GM18511 (cell line): ENCODE data around the gene TENT5A.
"Not testable (repeated sequence)": the region's sequence is repeated elsewhere in the genome, so short reads cannot be mapped to it uniquely, and the experiment has no call there.

Source experiments
- ATAC-seq: cut with Tn5 transposase; IDR thresholded peaks from one replicate; pipeline ENCODE4 v1.9.1; 2021; ENCODE audit warnings: mild to moderate bottlenecking, moderate library complexity; ENCODE audit not compliant: unreplicated experiment

The TENT5A gene

DNA sequence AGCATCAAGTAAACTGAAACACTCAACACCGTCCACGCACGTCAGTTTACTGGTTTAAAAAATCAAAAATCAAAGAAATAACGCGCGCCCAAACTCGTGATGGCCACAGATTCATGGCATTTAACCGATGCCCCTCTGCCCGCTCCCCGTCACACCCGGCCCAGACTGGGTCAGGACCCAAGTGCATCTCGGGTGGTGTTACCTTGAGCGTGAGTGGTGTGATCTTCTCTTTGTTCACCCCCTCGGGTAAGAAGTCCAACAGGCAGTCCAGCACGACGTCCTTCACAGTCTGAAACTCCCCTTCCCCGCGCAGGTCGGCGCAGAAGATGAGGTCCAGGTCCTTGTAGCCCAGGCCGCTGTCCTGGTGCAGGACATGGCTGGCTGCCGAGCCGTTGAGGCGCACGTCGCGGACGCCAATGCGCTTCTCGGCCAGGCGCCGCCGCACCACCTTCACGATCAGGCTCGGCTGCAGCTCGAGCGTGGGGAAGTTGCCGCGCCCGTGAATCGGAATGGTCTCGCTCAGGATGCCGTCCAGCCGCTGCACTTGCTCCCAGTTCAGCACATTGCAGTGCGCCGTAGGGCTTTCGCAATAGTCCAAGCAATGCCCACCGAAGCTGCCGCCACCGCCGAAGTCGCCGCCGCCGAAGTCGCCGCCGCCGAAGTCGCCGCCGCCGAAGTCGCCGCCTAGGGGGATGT, 945 bp downstream of the TENT5A start:
- peak; percentile 2 for ATAC-seq

DNA sequence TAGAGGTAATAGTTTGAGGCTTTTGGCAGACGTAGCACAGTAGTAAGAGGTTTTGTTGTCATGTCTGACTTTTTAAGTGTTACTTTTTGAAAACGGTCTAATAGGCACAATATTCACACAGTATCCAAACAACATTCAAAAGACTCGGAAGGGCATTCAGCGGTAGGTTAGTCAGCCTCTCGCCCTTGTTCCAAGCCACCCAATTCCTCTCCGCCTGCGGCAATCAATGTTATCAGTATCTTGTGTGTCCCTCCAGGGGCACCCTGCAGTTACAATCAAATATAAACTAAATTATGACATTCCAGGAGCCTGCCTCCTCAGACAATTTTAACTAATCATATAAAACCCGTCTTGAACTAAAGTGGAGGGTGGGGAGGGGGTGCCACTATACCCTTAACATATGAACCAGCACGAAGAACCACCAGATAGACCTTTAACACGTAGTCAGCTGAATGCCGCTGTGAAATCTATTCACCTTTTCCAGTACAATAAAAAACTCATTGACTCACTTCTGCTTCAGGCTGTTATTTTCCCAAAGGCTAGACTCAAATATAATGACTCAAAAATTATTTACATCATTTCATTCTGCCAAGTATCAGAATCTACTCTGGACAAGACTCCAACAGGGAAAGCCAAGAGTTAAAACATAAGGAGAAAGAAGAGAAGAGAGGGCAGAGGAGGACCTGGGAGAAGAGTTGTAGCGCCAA, 1.6 kb downstream of the TENT5A start:
- ATAC-seq = no peak

DNA sequence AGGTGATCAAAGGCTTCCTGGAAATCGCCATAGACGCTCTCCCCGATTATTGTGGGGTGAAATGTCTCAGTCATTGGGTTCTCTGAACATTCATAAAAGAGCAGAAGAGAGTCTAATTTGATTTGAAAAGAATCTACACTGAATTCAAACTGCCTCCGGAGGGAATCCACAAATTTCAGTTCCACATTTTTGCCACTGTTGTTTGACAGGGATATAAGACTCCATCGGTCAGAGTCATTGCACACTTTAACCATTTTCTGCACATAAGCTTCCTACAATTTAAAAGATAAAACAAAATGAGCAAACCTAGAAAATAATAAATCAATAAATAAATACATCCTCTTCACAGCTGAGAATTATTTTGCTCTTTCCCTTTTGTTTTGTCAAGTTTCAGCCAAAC, 2.3 kb downstream of the TENT5A start:
- ATAC-seq = no peak

DNA sequence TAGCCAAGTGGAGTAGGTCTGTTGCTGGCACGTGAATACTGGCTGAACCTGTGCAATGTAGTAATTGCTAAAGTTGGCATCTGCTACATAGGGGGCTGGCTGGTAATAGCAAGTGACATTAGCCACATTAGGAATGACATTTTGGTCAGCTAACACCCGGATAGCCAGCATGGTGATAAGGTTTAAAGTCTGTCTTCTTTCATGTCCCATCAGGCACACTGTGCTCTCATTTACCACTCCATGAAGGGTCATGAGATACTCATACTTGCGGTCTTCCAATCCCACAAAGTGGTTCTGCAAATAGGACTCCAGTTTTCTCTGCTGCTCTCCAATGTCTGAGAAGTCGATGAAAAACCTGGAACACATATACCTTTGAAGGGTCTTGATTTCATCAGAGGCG, 2.8 kb downstream of the TENT5A start:
- no peak for ATAC-seq

DNA sequence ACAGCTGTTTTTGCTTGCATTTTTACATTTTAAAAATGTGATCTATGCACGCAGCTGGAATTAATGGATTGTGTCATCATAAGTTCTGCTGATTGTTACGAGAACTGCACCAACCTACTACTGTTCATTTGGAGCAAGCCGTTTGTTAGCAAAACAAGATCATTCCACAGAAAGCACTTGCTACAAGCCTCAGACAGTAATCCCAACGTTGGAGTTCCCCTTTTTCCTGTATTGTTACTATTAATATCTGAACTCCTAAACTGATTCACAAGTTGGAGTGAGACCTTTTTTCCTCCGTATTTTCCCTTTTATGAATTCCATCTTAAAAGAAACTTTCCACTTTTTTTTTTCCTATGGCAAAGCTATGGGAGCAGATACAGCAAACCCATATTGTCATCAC, 3.5 kb downstream of the TENT5A start:
- no peak for ATAC-seq

DNA sequence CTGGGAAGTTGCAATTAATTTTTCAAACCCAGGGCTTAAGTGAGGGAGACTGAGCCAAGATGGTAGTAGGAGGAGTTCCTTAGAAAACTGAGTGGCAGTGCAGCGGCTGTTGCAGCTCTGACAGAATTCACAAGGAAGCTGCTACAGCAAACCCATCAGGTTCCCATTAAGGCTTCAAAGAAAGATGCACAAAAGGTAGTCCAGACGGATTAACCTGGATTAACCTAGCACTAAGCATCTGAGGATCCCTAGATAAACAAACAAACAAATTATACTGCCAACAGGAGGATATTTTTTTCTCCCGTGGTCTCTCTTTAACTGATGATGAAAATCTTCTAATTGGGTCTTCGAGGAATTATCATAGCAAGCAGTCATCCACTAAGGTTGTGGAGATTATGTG, 5.2 kb downstream of the TENT5A start:
- no peak for ATAC-seq

DNA sequence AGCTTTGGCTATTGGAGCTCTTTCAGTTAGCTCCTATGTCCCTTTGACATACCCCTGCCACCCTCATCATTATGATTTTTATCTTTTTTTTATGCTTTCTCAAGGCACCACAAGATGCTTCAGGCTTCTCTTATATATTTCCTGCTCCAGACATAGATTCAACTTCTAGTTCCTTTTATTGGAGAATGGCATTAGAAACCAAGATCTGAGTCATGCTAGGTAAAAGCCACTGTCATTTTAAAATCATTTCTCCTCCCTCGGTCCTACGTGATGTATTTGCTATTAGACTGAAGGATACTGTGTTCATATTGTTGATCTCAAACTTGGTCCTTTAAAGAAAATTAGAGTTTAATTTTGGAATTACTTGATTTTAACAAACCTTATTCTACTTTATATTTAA, 8.3 kb downstream of the TENT5A start:
- no peak for ATAC-seq

DNA sequence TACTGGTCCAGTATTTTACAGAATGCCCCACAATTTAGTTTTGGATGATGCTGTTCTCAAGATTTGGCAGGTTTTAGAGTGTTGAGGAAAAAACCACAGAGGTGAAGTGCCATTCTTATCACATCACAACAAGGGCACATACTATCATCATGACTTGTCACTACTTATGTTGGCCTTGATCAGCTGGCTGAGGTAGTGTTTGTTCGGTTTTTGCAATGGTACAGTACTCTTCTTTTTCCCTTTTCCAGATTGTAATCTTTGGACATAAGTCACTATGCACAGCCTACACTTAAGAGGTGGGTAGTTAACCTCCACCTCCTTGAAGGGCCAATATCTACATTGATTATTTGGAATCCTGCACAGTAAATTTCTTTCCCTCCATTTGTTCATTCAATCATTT, 8.8 kb downstream of the TENT5A start:
- ATAC-seq = no peak

DNA sequence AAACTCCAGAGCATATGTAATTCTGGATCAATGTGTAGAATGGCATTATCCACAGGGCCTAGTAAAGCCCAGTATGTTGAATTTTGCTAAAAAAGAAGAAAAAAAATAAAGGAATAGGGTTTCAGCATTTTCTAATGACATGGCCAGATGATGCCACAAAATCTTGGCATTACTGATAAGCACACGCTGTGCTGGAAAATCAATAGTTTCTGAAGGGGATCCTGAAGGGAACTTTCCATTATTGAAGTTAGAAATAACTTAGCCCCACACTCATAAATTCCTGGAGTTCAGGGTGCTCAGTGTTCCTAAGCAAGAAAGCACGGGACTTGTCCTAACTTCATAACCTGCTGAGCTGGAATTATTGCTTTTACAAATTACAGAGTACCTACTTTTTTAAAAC, 10.8 kb downstream of the TENT5A start:
- no peak for ATAC-seq

DNA sequence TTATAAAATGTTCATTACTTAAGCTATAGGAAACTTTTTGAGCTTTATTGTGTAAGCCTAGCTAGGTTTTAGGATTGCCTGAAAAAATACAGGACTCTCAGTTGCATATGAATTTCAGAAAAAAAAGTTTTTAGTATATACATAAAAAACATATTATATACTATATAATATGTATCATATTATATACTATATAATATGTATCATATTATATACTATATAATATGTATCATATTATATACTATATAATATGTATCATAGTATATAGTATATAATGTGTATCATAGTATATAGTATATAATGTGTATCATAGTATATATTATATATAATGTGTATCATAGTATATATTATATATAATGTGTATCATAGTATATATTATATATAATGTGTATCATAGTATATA, 11.9 kb downstream of the TENT5A start:
- not testable (repeated sequence) for ATAC-seq

DNA sequence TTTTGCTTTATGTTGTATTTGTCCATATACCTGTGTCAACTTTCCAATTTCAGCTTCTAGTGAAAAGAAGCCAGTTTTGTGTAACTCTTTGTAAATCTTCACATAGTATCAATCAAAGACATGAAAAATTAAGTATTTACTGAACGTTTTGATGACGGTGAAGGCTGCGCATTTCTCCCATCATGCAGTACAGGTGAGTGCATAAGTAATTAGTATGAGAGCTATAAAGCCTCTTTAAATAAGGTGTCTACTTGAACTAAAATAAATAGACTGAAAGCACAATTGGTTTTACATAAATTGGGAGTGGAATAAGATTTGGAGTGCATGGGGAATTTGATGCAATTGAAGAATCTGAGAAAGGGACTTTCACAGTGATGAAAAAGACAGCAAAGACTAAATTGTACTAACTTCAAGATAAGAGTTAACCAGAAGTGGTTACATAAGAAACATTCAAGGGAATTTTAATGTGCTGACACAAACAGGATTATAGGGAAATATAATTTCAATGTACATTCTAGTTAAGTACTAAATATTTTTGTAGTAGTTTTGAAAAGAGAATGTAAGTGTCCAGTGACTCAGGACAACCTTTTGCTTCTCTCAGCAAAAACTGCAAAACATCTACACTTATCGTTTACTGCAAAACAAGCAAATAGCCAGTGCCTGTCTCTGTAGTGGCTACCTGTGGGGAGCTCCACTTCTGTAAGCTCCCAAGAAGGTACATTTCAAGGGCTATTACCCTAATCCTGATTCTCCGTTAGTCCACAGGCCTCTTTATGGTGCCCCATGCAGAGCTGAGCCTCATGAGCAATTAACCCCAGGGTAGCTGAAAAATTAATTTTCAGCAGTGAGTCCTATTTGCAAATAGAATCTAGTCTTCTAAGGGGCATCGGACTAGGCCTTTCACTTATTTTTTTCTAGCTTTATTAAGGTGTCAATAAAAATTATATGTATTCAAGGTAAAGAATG, 13.0 kb downstream of the TENT5A start:
- ATAC-seq = no peak

DNA sequence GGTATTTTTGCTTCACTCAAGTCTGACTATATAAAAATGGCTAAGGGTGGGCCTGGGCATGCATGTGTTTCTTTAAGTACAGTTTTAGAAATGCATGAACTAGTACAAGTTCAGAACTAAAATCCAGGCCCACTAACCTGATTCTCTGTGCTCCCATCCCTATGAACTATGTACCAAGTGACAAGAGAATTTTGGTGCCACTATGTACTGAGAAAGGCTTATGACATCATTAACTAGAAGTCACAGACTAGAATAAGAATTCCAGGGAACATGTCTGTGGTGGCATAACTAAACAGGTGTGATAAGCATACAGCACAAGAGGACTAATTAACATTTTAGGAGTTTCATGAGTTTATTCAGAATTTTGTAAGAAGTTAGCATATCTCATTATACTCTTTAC, 16.1 kb downstream of the TENT5A start:
- ATAC-seq = no peak

DNA sequence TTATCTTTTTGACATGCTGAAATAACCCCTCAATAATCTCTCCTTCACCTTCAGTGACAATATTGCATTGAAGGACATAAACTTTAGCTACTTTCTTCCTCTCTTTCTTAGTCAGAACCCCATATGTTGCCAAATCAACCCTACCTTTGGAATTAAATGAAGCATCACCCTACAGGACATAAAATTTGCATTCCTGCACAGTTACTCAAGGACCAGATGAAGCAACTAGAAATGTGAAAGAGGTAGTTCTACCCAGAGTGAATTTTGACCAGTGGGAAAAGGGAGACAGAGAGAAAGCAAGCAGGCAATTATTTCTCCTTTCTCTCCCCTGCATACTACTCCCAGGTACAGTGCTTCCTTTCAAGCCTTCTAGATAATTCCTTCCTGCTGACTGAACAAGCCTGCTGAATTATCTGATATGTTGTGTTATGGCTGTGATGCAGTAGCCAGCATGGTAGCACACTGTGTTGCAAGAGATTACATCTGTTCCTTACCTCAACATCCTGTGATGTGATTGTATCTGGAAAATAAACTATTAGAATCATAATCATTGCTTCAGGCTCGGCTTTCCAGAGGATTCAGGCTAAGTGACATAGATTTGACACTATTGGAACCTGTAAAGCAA, 16.6 kb downstream of the TENT5A start:
- no peak for ATAC-seq

DNA sequence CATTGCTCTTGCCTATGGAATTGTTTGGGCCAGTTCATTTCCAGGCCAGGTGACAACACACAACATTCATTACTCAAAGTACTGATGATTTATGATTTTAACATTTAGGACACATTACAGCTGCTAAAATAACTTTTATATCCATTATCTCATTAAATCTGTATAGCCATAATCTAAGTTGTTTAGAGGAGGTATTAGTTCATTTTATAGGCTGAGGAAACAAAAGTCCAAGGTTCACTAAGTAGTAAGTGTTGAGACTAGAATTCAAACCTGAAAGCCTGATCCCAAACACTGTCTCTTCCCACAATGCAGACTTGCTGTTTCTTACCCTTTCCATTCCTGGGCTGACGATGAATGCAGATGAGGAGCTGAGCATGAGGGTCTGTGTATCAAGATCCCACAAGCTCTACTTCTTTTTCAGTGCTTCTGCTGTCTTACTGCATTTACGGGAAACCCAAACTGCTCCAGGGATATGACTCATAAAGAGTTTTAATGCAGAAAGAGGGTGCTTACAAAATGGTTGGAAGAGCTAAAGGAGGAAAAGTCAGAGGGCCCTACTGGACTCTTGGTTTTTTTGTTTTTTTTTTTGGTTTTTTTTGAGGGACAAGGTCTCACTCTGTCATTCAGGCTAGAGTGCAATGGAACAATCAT, 17.9 kb downstream of the TENT5A start:
- ATAC-seq = no peak

DNA sequence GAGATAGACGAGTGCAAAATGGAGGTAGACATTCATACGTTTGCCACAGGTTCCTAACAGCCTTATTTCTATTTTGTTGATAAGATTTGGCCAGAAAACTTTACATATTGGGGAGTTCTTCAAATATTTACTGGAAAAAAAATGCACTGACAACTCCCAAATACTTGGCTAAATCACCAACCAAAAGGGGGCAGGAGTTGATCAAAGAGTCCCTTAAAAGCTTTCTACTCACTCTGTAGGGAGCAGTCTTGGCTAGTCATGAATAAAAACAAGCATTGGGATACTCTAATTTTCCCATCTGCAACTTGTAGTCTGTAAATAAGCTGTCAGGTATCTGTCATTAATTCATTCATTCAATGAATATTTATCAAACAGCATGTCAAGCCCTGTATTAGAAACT, 18.4 kb downstream of the TENT5A start:
- no peak for ATAC-seq

DNA sequence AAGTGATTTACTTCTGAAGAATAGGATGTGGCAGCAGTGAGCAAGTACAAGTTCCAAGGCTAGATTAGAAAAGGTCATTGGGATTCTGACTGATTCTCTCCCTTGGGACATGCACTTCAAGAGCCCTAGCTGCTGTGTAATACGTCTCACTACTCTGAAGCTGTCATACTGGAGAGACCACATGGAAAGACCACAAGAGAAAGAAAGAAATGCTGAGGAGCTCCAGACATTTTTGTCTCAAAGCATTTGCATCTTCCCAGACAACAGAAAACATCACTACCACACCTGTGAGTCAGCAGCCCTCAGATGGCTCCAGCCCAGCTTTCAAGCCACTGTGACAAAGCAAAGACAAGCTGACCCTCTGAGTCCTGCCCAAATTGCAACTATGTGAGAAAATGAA, 20.7 kb downstream of the TENT5A start:
- no peak for ATAC-seq

DNA sequence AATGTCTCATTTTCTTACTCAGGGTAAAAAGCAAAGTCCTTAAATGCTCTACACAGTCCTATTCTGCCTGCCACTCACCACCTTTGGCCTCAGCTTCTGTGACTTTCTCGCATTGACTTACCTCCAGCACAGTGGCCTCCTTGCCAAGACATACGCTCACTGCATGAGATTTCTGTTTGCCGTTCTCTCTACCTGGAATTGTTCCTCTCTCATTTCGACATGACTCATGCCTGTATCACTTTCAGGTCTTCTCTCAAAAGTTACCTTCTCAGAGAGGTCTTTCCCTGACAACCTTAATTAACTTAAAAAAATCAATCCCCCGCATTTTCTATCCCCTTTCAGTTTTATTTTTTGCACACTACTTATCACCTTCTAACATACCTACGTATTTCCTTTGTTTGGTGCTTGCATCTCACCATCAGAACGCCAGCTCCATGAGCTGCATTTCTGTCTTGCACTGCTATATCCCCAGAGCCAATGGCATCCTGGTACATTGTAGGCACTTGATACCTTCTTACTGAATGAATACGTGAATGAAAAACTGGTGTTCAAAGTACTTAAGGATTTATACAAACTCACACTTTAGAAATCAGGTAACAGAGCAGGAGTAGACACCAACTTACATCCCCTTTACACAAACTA, 24.5 kb downstream of the TENT5A start:
- peak; percentile 55 for ATAC-seq

DNA sequence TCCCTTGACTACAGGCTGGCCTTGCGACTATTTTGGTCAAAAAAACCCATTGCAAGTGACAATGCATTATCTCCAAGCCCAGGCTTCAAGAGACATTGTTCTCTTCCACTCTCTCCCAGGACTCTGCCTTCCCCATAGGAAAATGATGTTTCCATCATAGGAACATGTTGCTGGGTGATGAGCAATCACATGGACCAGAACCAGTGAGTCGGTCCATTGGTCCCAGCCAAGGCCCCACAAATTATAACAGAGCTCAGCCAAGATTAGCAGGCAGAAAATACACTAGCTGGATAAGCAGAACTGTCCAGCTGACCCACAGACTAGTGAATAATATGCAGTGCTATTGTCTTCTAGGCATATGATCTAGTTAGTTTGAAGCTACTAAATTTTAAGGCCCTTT, 27.4 kb downstream of the TENT5A start:
- no peak for ATAC-seq

DNA sequence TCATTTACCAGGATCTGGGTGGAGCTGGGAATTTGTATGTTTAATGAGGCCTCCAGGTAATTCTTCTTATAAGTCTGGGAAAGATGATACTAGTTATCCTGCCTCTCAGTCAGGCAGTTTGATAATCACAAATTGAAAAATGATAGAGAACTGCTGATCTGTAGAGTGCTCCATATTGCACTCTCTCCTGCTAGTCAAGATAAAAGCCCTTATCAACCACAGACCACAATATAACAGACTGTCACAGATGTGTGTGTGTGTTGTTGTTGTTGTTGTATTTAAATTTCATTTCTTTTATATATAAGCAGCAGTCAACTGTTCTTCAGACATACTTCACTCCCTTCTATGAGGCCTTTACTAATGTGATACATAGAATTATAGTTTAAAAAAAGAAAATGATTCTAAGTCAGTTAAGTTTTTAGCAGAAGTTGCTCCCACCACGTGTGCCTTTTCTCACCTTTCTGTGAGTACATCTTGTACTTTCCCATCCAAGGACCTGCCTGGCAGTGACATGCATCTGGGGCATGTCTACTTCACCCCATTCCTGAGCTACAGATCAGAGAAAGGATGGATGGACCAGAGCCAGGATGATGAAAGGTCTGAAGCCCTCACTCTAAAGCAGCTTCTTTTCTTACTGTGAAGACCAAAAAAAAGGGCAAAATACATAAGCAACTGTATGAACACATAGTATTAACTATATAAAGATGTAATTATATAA, 29.8 kb downstream of the TENT5A start:
- ATAC-seq = no peak

DNA sequence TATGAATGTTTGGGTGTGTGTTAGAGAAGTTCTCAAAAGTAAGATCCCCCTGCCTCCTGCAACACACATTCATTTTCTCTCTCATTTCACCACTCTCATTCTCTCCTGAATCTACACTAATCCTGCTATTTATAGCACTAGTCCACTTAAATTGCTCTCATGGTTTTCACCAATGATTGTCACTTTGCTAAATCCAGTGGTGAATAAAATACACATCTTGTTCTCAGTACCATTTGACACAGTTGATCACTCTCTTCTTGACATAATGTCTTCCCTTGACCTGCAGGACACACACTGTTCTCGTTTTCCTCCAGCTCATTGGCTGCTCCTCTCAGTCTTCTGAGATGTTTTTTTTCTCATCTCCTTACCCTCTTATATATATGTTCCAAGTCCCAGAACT, 32.1 kb downstream of the TENT5A start:
- no peak for ATAC-seq
